Uterus (tissue), 2 donors: ENCODE data around the gene HDHD3.

Experiments
- CTCF ChIP-seq, 4 experiments: fragments of 200-600 bp in 2 of 4; fragments of 450-650 bp in 2 of 4; sonication (generic) in 2 of 4; IDR thresholded peaks; one replicate each; pipeline ENCODE4 v1.5.1; 2016 to 2019; ENCODE audit warnings: antibody characterized with exemption in 4 of 4, mild to moderate bottlenecking in 2 of 4, moderate library complexity in 1 of 4
- POLR2A ChIP-seq, 2 donors: fragments of 450-650 bp; IDR thresholded peaks; one replicate each; pipeline ENCODE4 v1.6.1; 2016; ENCODE audit warnings: antibody characterized with exemption in 2 of 2, mild to moderate bottlenecking in 1 of 2, moderate library complexity in 1 of 2

GRCh38 chr9:113409883-113410206 lies 33.1 kb upstream of the HDHD3 start:
- no peak for TF ChIP-seq POLR2A (IDR thresholded peaks at IDR 0.05)
- no peak for TF ChIP-seq CTCF (IDR thresholded peaks at IDR 0.05)
